Keratinocyte (primary cell): ENCODE results near the gene SKOR1. TPM values are rescaled to one million over a fixed set of nuclear protein-coding genes. Genes with fewer than 3 reads are reported as not detected.

ENCODE experiments used
- DNase-seq: peaks from one replicate; pipeline ENCODE4 v3.0.0-alpha.2; 2011; ENCODE audit warnings: low read depth, missing footprints, low spot score
- FAIRE-seq: peaks from 2 replicates; lab custom pipeline; 2011; peaks lifted over from hg19 to GRCh38; lab: Jason Lieb, UNC
- H2AFZ ChIP-seq: 2 replicates; pipeline ENCODE4 v1.6.0; 2012; ENCODE audit warnings: low read length, control low read depth, inconsistent platforms; ENCODE audit not compliant: control insufficient read depth
- H3K27ac ChIP-seq: 2 replicates; pipeline ENCODE4 v1.5.1; 2011; ENCODE audit warnings: low read length; ENCODE audit not compliant: control insufficient read depth, insufficient read depth
- H3K27me3 ChIP-seq: 3 replicates; pipeline ENCODE4 v1.6.0; 2011; ENCODE audit warnings: low read length; ENCODE audit not compliant: control insufficient read depth, insufficient read depth; ENCODE audit errors: extremely low read depth
- H3K36me3 ChIP-seq, 2 experiments: 2 replicates in 1 of 2; 3 replicates in 1 of 2; pipeline ENCODE4 v1.5.1; 2011; ENCODE audit warnings: low read length in 2 of 2, mild to moderate bottlenecking in 1 of 2; ENCODE audit not compliant: control insufficient read depth in 2 of 2, insufficient read depth in 2 of 2; ENCODE audit errors: extremely low read depth in 1 of 2
- H3K4me1 ChIP-seq: 3 replicates; pipeline ENCODE4 v1.5.1; 2011; ENCODE audit warnings: low read length; ENCODE audit not compliant: control insufficient read depth, insufficient read depth; ENCODE audit errors: extremely low read depth
- H3K4me2 ChIP-seq: 3 replicates; pipeline ENCODE4 v1.6.0; 2011; ENCODE audit warnings: low read depth, low read length; ENCODE audit not compliant: control insufficient read depth, insufficient read depth; ENCODE audit errors: extremely low read depth
- H3K4me3 ChIP-seq, 3 experiments: fragments of 200-600 bp in 1 of 3; sonication (generic) in 1 of 3; 2 replicates in 2 of 3; 3 replicates in 1 of 3; pipeline ENCODE4 v1.5.1; 2011 to 2016; ENCODE audit warnings: low read length in 3 of 3, mild to moderate bottlenecking in 3 of 3, control low read depth in 2 of 3, inconsistent platforms in 1 of 3, low read depth in 1 of 3, mixed read lengths in 1 of 3, mixed run types in 1 of 3, moderate library complexity in 1 of 3; ENCODE audit not compliant: control insufficient read depth in 2 of 3, insufficient read depth in 2 of 3; ENCODE audit errors: extremely low read depth in 1 of 3
- H3K79me2 ChIP-seq: 2 replicates; pipeline ENCODE4 v1.6.0; 2012; ENCODE audit warnings: low read length; ENCODE audit not compliant: control insufficient read depth, insufficient read depth
- H3K9ac ChIP-seq: 3 replicates; pipeline ENCODE4 v1.6.0; 2011; ENCODE audit warnings: low read length; ENCODE audit not compliant: control insufficient read depth, insufficient read depth; ENCODE audit errors: extremely low read depth
- H3K9me1 ChIP-seq: 3 replicates; pipeline ENCODE4 v1.6.0; 2011; ENCODE audit warnings: low read length; ENCODE audit not compliant: control insufficient read depth, insufficient read depth; ENCODE audit errors: extremely low read depth
- H3K9me3 ChIP-seq: 2 replicates; pipeline ENCODE4 v1.5.1; 2012; ENCODE audit warnings: low read depth, low read length; ENCODE audit not compliant: control insufficient read depth
- H4K20me1 ChIP-seq: 3 replicates; pipeline ENCODE4 v1.6.0; 2011; ENCODE audit warnings: low read length; ENCODE audit not compliant: control insufficient read depth, insufficient read depth; ENCODE audit errors: extremely low read depth
- EZH2 ChIP-seq: IDR thresholded peaks from one replicate; pipeline ENCODE4 v1.6.1; 2012; ENCODE audit warnings: inconsistent platforms, mild to moderate bottlenecking, low read length, moderate library complexity
- dilution Hi-C: fragments of 300-500 bp; cut with MboI; formaldehyde crosslinking; loops from one replicate; pipeline ENCODE4 v1.7.0; 2020; ENCODE audit warnings: low sequenced_read_pairs; ENCODE audit not compliant: extremely low pct_ligation_motif_present
- polyA plus RNA-seq, 5 experiments: library from polyadenylated mRNA; depleted of rRNA in 3 of 5; stranded (reverse) in 3 of 5; stranded (forward) in 1 of 5; unstranded in 1 of 5; fragments of >200 nt; gene quantifications; 1 replicate in 1 of 5; 2 replicates in 3 of 5; 3 replicates in 1 of 5; pipeline versions ENCODE4 v1.2.1 to v1.2.3, GENCODE V29; 2011 to 2012; ENCODE audit warnings: missing spikeins in 2 of 5, low read depth in 1 of 5, low replicate concordance in 1 of 5
- TF ChIP-seq, protein P1 (sequence below), 3 experiments: IDR thresholded peaks in 1 of 3; conservative IDR thresholded peaks in 1 of 3; optimal IDR thresholded peaks in 1 of 3; 2 replicates in 2 of 3; 3 replicates in 1 of 3; pipeline versions ENCODE3 to v1.5.1; 2011; ENCODE audit warnings: low read length in 3 of 3, mild to moderate bottlenecking in 3 of 3, moderate library complexity in 2 of 3, control low read depth in 1 of 3, inconsistent platforms in 1 of 3; ENCODE audit not compliant: insufficient read depth in 2 of 3; ENCODE audit errors: extremely low read depth in 1 of 3

Gene SKOR1
- polyA plus RNA-seq, 1 donor (not counting 4 experiments of a cell fraction or from before 2014, with no cell fraction given): 0.03 TPM

DNA sequence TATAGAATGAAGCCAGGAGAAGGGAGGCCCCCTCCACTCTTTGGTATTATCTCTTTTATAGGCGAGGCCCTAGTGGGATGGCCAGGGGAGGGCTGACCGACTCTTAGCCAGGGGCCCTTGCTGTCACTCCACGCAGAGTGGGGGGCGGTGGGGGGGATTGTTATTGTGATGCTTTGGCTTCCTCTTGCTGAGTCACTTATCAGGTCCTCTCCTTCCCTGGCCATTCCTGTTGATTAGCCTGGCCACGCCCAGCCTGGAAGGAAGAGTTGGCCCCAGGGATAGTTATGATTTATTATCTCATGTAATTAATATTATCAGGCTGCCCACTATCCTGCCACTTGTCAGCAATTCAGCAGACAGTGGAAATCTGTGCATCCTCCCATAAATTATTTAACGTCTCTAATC, 25.5 kb upstream of the SKOR1 start:
- dilution Hi-C loops: no loop called here
- Histone ChIP-seq H3K27me3 (no peaks in the 10 kb centered on the region), H3K9me1 (no peaks in the 10 kb centered on the region), H3K4me3 (no peak overlapping the region), H3K9me3 (no peaks in the 10 kb centered on the region), H2AFZ (no peak overlapping the region), H3K27ac (no peak overlapping the region), H3K36me3 (no peaks in the 10 kb centered on the region), H4K20me1 (no peaks in the 10 kb centered on the region), H3K4me1 (no peaks in the 10 kb centered on the region), H3K79me2 (no peaks in the 10 kb centered on the region), H3K4me2 (no peak overlapping the region), H3K9ac (no peak overlapping the region)
- TF ChIP-seq, protein P1, sequence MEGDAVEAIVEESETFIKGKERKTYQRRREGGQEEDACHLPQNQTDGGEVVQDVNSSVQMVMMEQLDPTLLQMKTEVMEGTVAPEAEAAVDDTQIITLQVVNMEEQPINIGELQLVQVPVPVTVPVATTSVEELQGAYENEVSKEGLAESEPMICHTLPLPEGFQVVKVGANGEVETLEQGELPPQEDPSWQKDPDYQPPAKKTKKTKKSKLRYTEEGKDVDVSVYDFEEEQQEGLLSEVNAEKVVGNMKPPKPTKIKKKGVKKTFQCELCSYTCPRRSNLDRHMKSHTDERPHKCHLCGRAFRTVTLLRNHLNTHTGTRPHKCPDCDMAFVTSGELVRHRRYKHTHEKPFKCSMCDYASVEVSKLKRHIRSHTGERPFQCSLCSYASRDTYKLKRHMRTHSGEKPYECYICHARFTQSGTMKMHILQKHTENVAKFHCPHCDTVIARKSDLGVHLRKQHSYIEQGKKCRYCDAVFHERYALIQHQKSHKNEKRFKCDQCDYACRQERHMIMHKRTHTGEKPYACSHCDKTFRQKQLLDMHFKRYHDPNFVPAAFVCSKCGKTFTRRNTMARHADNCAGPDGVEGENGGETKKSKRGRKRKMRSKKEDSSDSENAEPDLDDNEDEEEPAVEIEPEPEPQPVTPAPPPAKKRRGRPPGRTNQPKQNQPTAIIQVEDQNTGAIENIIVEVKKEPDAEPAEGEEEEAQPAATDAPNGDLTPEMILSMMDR (optimal IDR thresholded peaks at IDR 0.05 in 1 of 3, IDR thresholded peaks at IDR 0.05 in 1 of 3, conservative IDR thresholded peaks at IDR 0.05 in 1 of 3; ENCODE audit: extremely low read depth in 1 of 3, insufficient read depth in 2 of 3, low read length in 3 of 3): no peak
- no peak for TF ChIP-seq EZH2
- FAIRE-seq (no peak), DNase-seq (no peak)

DNA sequence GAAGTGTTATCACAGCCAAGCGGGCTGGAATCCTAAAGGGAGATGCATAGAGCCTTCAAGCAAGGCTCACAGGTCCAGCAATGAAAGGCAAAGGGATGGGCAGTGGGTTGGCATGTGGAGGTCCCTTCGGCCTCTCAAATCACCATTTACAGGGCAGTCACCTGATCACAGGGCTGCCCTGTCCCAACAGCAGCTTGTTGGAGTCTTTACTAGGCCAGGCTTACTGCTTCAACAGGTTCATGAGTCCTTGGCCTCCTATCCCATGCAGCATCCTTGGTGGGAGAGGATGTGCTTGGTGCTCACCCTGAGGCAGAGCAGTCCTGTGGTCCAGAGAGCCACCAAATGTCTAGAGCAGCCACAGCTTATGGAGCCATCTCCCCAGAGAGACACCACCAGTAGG, 24.2 kb upstream of the SKOR1 start:
- Histone ChIP-seq H3K4me1 (no peaks in the 10 kb centered on the region), H2AFZ (no peak overlapping the region), H3K4me2 (no peak overlapping the region), H3K36me3 (no peaks in the 10 kb centered on the region), H3K79me2 (no peaks in the 10 kb centered on the region), H3K9ac (no peak overlapping the region), H4K20me1 (no peaks in the 10 kb centered on the region), H3K27ac (no peak overlapping the region), H3K27me3 (no peaks in the 10 kb centered on the region), H3K9me3 (no peaks in the 10 kb centered on the region), H3K4me3 (no peak overlapping the region), H3K9me1 (no peaks in the 10 kb centered on the region)
- FAIRE-seq: no peak
- dilution Hi-C loops: no loop called here
- no peak for TF ChIP-seq EZH2
- TF ChIP-seq, protein P1 (optimal IDR thresholded peaks at IDR 0.05 in 1 of 3, IDR thresholded peaks at IDR 0.05 in 1 of 3, conservative IDR thresholded peaks at IDR 0.05 in 1 of 3; ENCODE audit: extremely low read depth in 1 of 3, insufficient read depth in 2 of 3, low read length in 3 of 3): no peak
- DNase-seq: no peak
